COLO829 (cell line): ENCODE data around the gene ZC3H8.

Experiments
- DNase-seq: peaks from one replicate; pipeline ENCODE4 v3.0.0; 2012; ENCODE audit warnings: low spot score

ZC3H8 gene

DNA sequence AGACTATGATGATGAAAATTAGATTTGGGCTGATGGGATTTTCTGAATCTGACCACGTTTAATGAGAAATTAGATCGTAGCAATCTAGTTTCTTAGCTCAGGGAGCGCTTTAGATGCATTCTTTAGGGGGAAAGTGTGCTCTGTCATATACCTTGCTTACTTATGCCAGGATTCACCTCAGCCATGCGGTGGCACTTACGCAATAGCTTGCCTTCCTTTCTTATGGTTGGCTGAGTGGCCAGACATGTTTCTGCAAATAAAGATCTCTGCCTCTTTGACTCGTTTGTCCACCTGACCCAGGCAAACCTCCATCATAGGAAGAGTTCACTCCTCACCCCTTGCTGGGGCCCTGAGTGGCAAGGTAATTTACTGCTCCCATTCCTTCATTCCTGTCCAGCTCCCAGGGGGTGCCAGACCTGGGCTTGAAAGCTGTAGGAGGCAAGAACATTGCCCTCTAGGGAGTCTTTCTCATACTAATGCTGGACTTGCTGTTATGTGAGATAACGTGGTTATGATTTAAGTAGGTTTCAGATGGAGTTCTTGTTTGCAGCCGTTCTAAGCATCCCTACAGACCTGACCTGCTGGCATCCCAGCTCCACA lies 59.6 kb downstream of the ZC3H8 start:
- DNase-seq: no peak

DNA sequence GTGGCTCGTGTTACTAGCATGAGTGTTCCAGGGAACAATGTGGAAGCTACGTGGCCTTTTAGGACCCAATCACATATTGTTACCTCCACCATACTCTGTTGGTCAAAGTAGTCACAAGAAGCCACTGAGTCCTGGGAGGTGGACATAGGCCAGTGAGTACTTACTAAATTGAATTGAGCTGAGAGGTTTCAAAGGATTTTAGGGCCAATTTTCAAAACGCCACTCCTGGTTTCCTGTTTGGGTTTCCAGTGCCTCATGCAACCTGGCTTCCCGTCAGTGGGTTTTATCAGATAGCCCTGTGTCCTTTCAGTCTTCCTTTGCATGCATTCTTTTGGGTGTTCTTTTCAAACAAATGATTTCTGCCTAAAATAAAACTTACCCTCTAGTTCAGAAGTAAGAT lies 60.4 kb downstream of the ZC3H8 start:
- DNase-seq: no peak

GRCh38 chr2:112194028-112194427 lies 60.8 kb downstream of the ZC3H8 start:
- no peak for DNase-seq

GRCh38 chr2:112189001-112189556 lies 65.8 kb downstream of the ZC3H8 start:
- DNase-seq: no peak

DNA sequence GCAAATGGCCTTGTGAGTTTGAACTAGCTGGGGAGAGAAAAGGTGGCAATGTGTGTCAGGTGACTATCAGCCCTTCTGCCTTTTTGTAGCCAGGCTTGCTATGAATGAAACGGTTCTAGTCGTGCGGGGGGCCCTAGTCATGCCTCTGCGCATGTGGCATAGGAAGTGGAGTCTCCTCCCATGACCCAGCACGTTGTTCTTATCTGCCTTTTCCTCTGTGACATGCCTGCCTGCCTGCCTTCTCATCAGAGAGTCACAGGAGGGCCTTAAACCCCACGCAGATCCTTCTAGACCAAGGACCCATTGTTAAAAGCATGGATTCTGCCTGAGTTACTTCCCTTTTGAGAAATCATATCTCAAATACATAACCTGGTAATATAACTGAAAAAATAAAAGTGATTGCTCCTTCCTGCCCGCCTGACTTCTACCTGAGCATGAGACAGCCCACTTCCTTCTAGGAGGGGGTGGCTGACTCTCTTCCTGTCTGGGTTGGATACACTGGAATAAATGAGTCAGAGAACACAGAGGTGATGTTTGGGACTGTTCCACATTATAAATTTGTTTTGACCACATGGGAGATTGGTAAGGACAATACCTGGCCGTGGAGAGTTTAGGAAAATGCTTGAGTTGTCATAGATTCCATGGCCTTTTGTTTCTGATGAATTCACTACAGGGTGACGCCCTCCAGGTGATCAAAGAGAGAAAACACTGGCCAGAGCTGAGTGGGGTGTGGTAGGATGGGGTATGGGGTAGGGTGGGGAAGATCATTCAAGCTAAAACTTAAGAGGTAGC lies 66.8 kb downstream of the ZC3H8 start:
- peak; percentile 57 for DNase-seq

- DNase-seq: no peak
These were observed 67.7 kb downstream of the ZC3H8 start for GRCh38 chr2:112187046-112187715.

DNA sequence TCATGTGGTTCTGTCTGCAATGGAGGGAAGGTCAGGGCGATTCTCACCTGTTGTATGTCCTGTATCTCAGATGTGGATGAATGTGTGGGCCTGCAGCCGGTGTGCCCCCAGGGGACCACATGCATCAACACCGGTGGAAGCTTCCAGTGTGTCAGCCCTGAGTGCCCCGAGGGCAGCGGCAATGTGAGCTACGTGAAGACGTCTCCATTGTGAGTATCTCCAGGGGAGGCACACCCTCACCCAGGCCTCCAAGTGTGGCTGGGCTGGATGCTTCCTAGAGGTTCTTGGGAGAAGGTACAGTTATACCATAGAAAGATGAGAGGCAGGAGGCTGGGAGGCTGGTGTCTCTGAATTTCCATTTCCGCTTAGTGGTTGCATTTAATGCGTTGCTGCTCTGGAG lies 69.7 kb downstream of the ZC3H8 start:
- no peak for DNase-seq

GRCh38 chr2:112184121-112184520 lies 70.7 kb downstream of the ZC3H8 start:
- DNase-seq: no peak

- no peak for DNase-seq
These were observed 71.4 kb downstream of the ZC3H8 start for GRCh38 chr2:112183327-112184025.

DNA sequence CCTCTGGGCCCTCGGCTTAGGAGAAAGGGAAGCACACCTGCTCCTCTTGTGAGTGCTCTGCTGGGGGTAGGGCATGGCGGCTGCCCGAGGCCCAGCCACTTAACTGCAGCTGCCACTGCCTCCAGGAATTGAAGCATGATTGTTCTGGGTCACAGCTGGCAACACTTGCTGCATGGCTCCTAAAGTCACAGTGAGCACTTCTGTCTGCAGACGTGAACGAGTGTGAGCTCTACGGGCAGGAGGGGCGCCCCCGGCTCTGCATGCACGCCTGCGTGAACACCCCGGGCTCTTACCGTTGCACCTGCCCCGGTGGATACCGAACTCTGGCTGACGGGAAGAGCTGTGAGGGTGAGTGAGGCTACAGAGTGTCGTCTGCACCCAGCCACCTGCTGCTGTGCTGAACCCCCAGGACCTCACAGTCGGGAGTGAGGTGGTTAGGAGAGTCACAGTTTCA lies 72.2 kb downstream of the ZC3H8 start:
- no peak for DNase-seq

DNA sequence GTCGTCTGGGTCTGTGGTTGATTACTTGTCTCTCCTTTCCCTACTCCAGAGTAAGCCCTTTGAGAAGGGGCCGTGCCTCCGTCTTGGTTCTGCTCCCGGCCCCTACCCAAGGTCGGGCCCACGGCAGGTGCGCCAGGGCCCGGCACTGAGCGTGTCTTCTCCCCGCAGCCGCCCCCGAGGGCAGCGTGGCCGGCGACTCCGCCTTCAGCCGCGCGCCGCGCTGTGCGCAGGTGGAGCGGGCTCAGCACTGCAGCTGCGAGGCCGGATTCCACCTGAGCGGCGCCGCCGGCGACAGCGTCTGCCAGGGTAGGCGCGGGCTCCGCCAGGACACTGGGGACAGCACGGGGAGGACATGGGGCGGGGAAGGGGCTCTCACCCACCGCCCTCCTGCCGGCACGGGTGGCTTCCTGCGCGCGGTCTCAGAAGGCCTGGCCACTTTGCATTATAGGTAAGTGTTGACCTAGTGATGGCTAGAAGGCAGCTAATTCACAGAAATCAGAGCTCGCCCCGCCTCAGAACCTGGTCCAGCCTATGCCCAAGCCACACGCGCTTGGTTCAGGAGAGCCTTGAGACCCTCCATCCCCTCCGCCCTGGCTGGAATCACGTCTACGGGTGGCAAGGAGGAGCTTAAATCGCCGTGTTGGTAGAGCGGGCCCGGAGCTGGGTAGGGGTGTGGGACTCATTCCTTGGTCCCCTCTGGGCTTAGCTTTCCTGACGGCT lies 73.1 kb downstream of the ZC3H8 start:
- DNase-seq: no peak

DNA sequence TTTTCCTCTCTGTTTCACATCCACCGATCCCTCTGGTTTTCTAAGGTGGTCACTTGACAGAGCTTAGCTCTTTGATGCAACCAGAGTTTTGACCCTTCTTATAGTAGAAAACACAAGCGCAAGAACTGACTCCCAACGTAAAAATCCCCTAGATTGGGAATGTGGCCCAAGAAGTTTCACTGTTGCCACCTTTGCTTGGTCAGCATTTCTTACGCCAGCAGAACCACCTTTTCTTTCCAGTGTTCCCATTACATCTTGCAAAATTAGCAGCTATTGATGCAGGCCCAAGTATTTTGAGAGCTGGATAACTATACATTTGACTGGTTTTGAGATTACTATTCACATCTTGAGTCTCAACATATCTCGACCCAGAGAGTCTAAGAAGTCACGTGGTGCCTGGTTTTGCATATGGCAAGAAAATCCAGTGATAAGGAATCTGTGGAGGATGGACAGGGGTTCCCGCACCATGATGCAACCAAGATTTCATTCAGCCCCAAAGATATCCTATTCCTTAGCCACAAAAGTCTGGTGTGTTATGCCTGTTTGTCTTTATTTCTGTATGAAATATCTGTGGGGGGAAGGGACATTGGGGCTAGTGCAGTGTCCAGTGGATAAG lies 78.8 kb downstream of the ZC3H8 start:
- DNase-seq: no peak

- DNase-seq: no peak
These were observed 79.5 kb downstream of the ZC3H8 start for GRCh38 chr2:112175333-112175732.

DNA sequence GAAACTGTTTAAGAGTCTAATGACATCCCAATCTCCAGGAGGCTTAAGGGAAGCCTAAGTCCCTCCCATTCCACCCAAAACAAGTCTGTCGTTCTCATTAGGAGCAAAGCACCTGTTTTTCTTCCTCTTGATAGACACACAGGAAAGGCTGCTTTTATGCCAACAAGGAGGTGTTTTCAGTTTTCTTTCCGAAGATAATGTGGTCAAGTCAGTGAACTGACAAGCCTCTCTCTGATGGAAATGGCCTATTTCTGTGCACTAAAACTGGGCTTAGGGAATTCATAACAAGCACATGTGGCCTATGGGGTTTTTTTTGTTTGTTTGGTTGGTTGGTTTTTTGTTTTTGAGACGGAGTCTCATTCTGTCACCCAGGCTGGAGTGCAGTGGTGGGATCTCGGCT lies 80.5 kb downstream of the ZC3H8 start:
- no peak for DNase-seq

GRCh38 chr2:112173646-112174319 lies 81.1 kb downstream of the ZC3H8 start:
- no peak for DNase-seq

DNA sequence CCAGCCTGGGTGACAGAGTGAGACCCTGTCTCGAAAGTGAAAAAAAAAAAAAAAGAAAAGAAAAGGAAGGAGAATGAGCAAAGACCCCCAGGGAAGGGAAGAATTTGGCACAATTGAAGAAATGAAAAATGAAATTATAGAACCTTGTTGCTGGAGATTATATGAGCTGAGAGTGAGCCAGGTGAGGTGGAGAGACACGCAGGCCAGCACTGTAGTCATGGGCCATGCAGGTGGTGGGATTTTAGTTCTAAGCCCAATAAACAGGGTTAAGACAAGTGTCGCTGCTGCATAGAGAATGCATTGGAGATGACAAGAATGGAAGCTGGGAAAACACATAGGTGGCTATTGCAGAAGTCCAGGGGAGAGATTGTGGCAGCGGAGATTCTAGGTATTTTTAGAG lies 84.3 kb downstream of the ZC3H8 start:
- DNase-seq: no peak

DNA sequence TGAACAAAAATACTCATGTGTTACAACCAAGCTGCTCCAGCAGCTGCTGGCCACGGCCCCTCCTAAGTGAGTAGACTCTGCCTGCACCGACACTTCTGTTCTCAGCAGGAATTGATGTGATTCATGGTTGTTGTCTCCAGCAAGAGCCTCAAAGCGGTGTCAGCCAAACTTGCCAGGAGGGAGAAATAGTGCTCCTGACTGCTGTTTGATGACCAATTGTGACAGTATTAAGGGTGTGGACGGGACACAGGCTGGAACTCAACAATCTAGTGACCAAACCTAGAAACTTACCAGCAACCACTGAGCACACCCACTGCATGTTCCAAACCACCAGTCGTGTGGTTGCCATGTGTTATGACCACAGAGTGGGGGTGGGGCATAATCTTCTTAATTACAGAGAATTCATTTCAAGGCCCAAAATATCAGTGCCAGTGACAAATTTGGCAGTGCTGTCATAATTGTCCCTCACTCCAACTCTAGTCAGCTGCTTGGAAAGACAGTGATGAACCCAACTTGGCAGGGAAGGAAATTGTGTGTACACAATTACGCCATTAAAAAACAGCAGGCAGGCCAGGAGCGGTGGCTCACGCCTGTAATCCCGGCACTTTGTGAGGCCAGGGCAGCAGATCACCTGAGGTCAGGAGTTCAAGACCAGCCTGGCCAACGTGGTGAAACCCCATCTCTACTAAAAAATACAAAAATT lies 86.3 kb downstream of the ZC3H8 start:
- DNase-seq: no peak

DNA sequence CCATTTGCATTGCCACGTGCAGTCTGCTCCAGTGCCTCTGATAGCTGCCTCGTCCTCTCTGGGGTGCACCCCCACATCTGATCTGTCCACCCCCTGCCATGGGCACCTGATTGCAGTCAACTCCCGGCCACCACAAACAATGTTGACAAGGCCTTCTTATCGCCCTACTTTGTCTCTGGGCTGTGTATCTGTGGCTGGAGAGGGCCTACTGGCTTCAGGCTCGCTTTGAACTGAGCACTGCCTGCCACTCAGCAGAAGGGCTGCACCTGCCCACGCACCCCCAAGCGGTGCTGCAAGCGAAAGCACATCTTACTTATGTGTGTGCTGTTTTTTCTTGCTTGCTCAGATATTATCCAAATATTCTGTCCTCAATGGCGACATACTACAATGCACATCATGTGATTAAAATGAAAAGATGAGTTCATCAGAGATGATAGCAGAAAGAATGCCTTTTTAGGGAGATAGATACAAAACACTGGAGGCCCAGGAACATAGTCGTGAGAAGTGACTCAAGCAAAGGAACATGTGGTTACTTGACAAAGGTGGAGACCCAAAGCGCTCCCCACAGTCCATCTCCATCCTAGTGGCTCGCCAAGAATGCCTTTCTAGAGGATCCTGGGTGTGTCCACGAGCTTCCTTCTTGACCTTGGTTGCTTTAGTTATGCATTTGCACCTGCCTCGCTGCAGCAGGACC lies 87.9 kb downstream of the ZC3H8 start:
- DNase-seq: no peak

- DNase-seq: no peak
These were observed 89.5 kb downstream of the ZC3H8 start for GRCh38 chr2:112165296-112165695.
